SU-DHL-6 (cell line): ENCODE results near the gene RNF2.

Source experiments
- H2AFZ ChIP-seq: fragments of 200-600 bp; sonication (generic); 2 replicates; pipeline ENCODE4 v1.6.1; 2014; ENCODE audit warnings: low read depth, mild to moderate bottlenecking, moderate library complexity, mixed read lengths, antibody characterized with exemption, low read length; ENCODE audit not compliant: severe bottlenecking
- H3F3A ChIP-seq: fragments of 200-600 bp; shearing (Covaris generic); 2 replicates; pipeline ENCODE4 v1.6.0; 2016; ENCODE audit warnings: antibody characterized with exemption, mild to moderate bottlenecking; ENCODE audit not compliant: insufficient read depth
- H3K27ac ChIP-seq: fragments of 200-600 bp; sonication (generic); 2 replicates; pipeline ENCODE4 v1.5.1; 2016; ENCODE audit warnings: low read depth, mild to moderate bottlenecking, low read length, moderate library complexity, mixed read lengths
- H3K27me3 ChIP-seq: fragments of 200-600 bp; sonication (generic), shearing (Covaris generic); 2 replicates; pipeline ENCODE4 v1.6.0; 2014; ENCODE audit warnings: mild to moderate bottlenecking, low read length
- H3K36me3 ChIP-seq: fragments of 200-600 bp; sonication (generic); 2 replicates; pipeline ENCODE4 v1.6.1; 2014; ENCODE audit warnings: mild to moderate bottlenecking, low read length, mixed read lengths
- H3K4me2 ChIP-seq: fragments of 300-600, 200-600 bp; shearing (Covaris generic), sonication (generic); 2 replicates; pipeline ENCODE4 v1.6.0; 2014; ENCODE audit warnings: low read length, low read depth, mild to moderate bottlenecking; ENCODE audit not compliant: poor library complexity, severe bottlenecking
- H3K4me3 ChIP-seq: fragments of 200-600 bp; sonication (generic); 2 replicates; pipeline ENCODE4 v1.5.1; 2014; ENCODE audit warnings: antibody characterized with exemption, low read length, mild to moderate bottlenecking, mixed read lengths; ENCODE audit not compliant: insufficient read depth, poor library complexity, severe bottlenecking
- H3K79me2 ChIP-seq: fragments of 200-600 bp; sonication (generic); 2 replicates; pipeline ENCODE4 v1.6.1; 2014; ENCODE audit warnings: mild to moderate bottlenecking, low read length, moderate library complexity; ENCODE audit not compliant: insufficient read depth
- H3K9ac ChIP-seq: fragments of 200-600 bp; sonication (generic); 2 replicates; pipeline ENCODE4 v1.7.0; 2014; ENCODE audit warnings: mild to moderate bottlenecking, low read length
- H3K9me2 ChIP-seq: fragments of 200-600 bp; sonication (generic); replicated peaks from 2 replicates; pipeline ENCODE4 v1.6.1; 2014; ENCODE audit warnings: low read length; ENCODE audit not compliant: insufficient read depth
- H3K9me3 ChIP-seq: fragments of 200-600 bp; sonication (generic); 2 replicates; pipeline ENCODE4 v1.6.1; 2014; ENCODE audit warnings: low read length, mixed read lengths; ENCODE audit not compliant: insufficient read depth
- H4K20me1 ChIP-seq: fragments of 200-600 bp; sonication (generic); 2 replicates; pipeline ENCODE4 v1.6.1; 2014; ENCODE audit warnings: low read depth, mild to moderate bottlenecking, antibody characterized with exemption, low read length, moderate library complexity, mixed read lengths
- EZH2phosphoT487 ChIP-seq: fragments of 200-600 bp; sonication (generic), shearing (Covaris generic); conservative IDR thresholded peaks from 2 replicates; pipeline ENCODE4 v1.6.1; 2018; ENCODE audit warnings: mild to moderate bottlenecking, antibody characterized with exemption, low read length, moderate library complexity, mixed read lengths
- TF ChIP-seq, protein P1 (sequence below): fragments of 200-600 bp; sonication (generic); IDR thresholded peaks from one replicate; pipeline ENCODE4 v1.5.1; 2017; ENCODE audit warnings: antibody characterized with exemption, mild to moderate bottlenecking, low read length, moderate library complexity; ENCODE audit not compliant: insufficient read depth, poor library complexity, severe bottlenecking

Gene RNF2

DNA sequence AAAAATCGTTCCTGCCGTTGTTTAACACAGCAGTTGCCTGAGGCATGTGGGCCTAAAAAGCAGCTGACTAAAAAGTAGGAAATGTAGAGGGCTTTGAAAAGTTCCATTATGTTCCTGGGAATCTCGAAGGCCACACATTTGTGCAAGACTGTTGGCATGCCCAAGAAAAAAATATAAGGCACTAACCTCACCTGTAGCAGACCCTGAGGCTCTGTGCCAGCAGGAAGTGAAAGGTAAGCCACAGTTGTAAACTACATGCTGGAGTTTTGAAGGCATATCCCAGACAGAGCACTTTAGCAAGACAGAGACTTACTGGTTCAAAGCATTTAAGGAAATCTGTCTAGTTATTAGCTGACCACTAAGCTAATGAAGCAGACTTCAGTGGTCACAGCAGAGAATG, 58.7 kb downstream of the RNF2 start:
- Histone ChIP-seq H3K9ac (no peak overlapping the region), H3K27ac (no peak overlapping the region), H3K27me3 (no peaks in the 10 kb centered on the region), H3K36me3 (peaks cover 4% of the 10 kb centered on the region; the same call in 1 of the 2 replicates), H3K79me2 (no peaks in the 10 kb centered on the region), H3F3A (0 out of 2 replicates have a peak, but pooled peaks cover 4% of the 10 kb centered on the region), H3K9me3 (peaks cover 6% of the 10 kb centered on the region; the same call in 1 of the 2 replicates), H3K4me2 (no peak overlapping the region), H4K20me1 (no peaks in the 10 kb centered on the region), H3K4me3 (no peak overlapping the region), H2AFZ (no peak overlapping the region), H3K9me2 (no peaks in the 10 kb centered on the region)
- TF ChIP-seq, protein P1, sequence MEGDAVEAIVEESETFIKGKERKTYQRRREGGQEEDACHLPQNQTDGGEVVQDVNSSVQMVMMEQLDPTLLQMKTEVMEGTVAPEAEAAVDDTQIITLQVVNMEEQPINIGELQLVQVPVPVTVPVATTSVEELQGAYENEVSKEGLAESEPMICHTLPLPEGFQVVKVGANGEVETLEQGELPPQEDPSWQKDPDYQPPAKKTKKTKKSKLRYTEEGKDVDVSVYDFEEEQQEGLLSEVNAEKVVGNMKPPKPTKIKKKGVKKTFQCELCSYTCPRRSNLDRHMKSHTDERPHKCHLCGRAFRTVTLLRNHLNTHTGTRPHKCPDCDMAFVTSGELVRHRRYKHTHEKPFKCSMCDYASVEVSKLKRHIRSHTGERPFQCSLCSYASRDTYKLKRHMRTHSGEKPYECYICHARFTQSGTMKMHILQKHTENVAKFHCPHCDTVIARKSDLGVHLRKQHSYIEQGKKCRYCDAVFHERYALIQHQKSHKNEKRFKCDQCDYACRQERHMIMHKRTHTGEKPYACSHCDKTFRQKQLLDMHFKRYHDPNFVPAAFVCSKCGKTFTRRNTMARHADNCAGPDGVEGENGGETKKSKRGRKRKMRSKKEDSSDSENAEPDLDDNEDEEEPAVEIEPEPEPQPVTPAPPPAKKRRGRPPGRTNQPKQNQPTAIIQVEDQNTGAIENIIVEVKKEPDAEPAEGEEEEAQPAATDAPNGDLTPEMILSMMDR = no peak
- TF ChIP-seq EZH2phosphoT487 = no peak

DNA sequence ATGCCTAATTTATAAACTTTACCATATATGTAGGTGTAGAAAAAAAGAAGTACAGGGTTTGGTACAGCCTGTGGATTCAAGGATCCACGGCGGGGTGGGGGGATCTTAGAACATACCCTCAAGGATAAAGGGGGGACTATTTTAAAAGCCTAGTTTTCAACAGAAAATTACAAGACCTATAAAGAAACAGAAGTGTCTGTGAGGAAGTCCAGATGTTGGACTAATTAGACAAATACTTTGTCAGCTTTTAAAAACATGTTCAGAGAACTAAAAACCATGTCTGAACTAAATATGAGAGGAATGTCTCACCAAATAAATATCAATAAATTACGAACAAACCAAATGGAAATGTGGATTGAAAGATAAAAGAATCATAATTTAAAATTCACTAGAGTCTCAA, 59.8 kb downstream of the RNF2 start:
- Histone ChIP-seq H3K9me3 (peaks cover 6% of the 10 kb centered on the region; the same call in 1 of the 2 replicates), H2AFZ (no peak overlapping the region), H3F3A (0 out of 2 replicates have a peak, but pooled peaks cover 4% of the 10 kb centered on the region), H3K4me2 (no peak overlapping the region), H3K27ac (no peak overlapping the region), H3K4me3 (no peak overlapping the region), H3K79me2 (no peaks in the 10 kb centered on the region), H3K36me3 (no peaks in the 10 kb centered on the region), H3K27me3 (no peaks in the 10 kb centered on the region), H3K9ac (no peak overlapping the region), H4K20me1 (no peaks in the 10 kb centered on the region), H3K9me2 (no peaks in the 10 kb centered on the region)
- no peak for TF ChIP-seq EZH2phosphoT487
- TF ChIP-seq, protein P1 = no peak

DNA sequence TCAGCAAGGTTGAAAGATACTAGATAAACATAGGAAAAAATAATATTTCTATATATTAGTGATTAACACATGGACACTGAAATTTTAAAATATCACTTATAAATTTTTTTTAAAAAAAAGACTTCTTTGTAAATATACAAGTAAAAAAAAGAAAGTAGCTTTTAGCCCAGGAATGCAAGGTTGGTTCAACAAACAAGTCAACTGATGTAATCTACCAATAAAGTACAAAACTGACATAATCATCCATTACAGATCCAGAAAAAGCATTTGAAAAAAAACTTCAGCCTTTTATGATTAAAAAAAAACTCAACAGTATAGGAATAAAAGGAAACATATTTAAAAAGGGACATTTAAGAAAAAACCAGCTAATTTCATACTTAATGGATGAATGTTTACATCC, 63.0 kb downstream of the RNF2 start:
- H3K27ac ChIP-seq = no peak overlapping the region
- no peaks in the 10 kb centered on the region for H3K9me2 ChIP-seq
- H3K4me2 ChIP-seq = no peak overlapping the region
- H3K36me3 ChIP-seq = no peaks in the 10 kb centered on the region
- no peaks in the 10 kb centered on the region for H3F3A ChIP-seq
- H3K79me2 ChIP-seq = no peaks in the 10 kb centered on the region
- no peak overlapping the region for H3K4me3 ChIP-seq
- no peak overlapping the region for H2AFZ ChIP-seq
- peaks cover 6% of the 10 kb centered on the region; the same call in 1 of the 2 replicates for H3K9me3 ChIP-seq
- H3K27me3 ChIP-seq = no peaks in the 10 kb centered on the region
- H4K20me1 ChIP-seq = no peaks in the 10 kb centered on the region
- TF ChIP-seq, protein P1 = no peak
- TF ChIP-seq EZH2phosphoT487 = no peak
- no peak overlapping the region for H3K9ac ChIP-seq
